ENCODE data around the gene DENND10. TPM values are rescaled to one million over a fixed set of nuclear protein-coding genes. Genes with fewer than 3 reads are reported as not detected.
"Not testable (repeated sequence)": the region's sequence is repeated elsewhere in the genome, so short reads cannot be mapped to it uniquely, and the experiment has no call there.

The DENND10 gene
- total and polyA plus RNA-seq, 9 donors: 29.9 to 53.8 (median 40.6) TPM

DNA sequence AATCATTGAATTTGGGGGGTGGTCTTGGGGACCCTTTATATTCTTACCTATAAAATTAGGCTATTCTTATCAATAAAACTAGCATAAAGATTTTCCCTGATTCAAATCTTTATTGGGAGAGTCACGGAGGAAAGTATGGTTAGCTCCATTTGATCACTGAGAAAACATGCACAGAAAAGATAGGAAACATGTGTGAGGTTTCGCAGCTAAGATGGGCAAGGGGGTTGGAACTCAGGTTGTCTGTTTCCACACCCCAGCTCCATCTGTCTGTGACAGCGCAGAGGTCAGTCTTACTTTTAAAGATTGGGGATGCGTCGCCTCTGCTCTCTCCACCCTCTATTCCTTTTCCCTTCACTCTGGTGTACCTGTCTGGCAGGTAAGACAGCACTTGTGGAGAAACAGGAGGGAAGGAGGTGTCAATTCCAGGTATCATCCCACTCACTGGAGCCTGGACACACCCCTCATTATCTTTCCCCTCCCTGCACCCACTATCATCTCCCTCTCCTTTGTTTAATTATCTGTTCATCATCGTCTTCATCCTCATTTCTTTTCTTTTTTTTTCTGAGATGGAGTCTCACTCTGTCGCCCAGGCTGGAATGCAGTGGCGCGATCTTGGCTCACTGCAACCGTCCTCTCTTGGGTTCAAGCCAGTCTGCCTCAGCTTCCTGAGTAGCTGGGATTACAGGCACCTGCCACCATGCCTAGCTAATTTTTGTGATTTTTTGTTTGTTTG is 2.4 kb upstream of the DENND10 start:
- intact Hi-C loops (cut with DNase I): loop anchor here in 1 of 4 donors (10.0 kb wide), 1 partner anchor 63 kb away; the partner anchor contains the start of gene SFXN4
- Histone ChIP-seq H3K36me3 (no peaks in the 10 kb centered on the region), H3K27ac (no peak overlapping the region), H3K4me3 (no peak overlapping the region), H3K9me3 (no peaks in the 10 kb centered on the region), H3K27me3 (no peaks in the 10 kb centered on the region), H3K4me1 (ENCODE audit: insufficient read depth) (peaks cover 7% of the 10 kb centered on the region)
- WGBS, 3 donors: 50 to 61% (median 56%) methylated on average over 10 of the region's 10 CpGs
- TF ChIP-seq EP300 (IDR thresholded peaks at IDR 0.05) (no peak), POLR2A (IDR thresholded peaks at IDR 0.05) (no peak), CTCF (IDR thresholded peaks at IDR 0.05) (no peak)
- DNase-seq: no peak

GRCh38 chr10:119103241-119103902 is 541 bp upstream of the DENND10 start:
- H3K27ac ChIP-seq: peak overlapping the region in 1 of 2 donors; percentile 37
- H3K4me3 ChIP-seq: peak overlapping the region; percentile 23
- H3K27me3 ChIP-seq: no peaks in the 10 kb centered on the region
- DNase-seq: peak in 1 of 5 donors; percentile 27
- WGBS, 3 donors: 36 to 45% (median 42%) methylated on average over 11 to 12 of the region's 12 CpGs
- peaks cover 7% of the 10 kb centered on the region for H3K4me1 ChIP-seq (ENCODE audit: insufficient read depth)
- intact Hi-C loops (cut with DNase I): loop anchor here in 1 of 4 donors (10.0 kb wide), 1 partner anchor 61 kb away; the partner anchor contains the start of gene SFXN4
- H3K36me3 ChIP-seq: no peaks in the 10 kb centered on the region
- no peaks in the 10 kb centered on the region for H3K9me3 ChIP-seq
- TF ChIP-seq CTCF (IDR thresholded peaks at IDR 0.05) (no peak), EP300 (IDR thresholded peaks at IDR 0.05) (no peak), POLR2A (IDR thresholded peaks at IDR 0.05) (no peak)

DNA sequence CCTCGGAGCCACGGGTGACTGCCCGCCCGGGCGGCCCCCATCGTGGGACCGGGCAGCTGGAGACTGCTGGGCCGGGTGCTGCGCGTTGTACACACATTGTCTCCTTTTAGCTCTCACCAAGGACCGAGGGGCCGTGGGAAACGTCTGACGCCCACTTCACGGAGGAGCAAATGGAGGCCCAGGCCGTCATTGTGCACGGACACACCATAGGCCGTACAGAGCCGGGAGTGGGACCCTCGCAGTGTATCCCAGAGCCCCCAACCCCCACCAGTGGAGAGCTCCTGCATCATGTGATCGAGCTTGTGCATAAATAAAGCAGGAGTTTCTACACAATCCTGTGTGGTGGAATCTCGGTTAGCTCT is 722 bp downstream of the DENND10 start:
- H3K27me3 ChIP-seq: no peaks in the 10 kb centered on the region
- 0 to 1% (median 1%) methylated on average over 17 to 22 of the region's 22 CpGs for WGBS, 3 donors
- peaks cover 7% of the 10 kb centered on the region for H3K4me1 ChIP-seq (ENCODE audit: insufficient read depth)
- peak overlapping the region; percentile 62 for H3K4me3 ChIP-seq
- peak in 3 of 5 donors; percentile 40 to 53 (median 50) for DNase-seq
- H3K9me3 ChIP-seq: no peaks in the 10 kb centered on the region
- no peak overlapping the region for H3K27ac ChIP-seq
- H3K36me3 ChIP-seq: no peaks in the 10 kb centered on the region
- TF ChIP-seq POLR2A (IDR thresholded peaks at IDR 0.05) (no peak), CTCF (IDR thresholded peaks at IDR 0.05) (no peak), EP300 (IDR thresholded peaks at IDR 0.05) (no peak)
- intact Hi-C loops (cut with DNase I): loop anchor here in 1 of 4 donors (10.0 kb wide), 1 partner anchor 60 kb away; the partner anchor contains the start of gene SFXN4

- Histone ChIP-seq H3K36me3 (no peaks in the 10 kb centered on the region), H3K27ac (no peak overlapping the region), H3K4me1 (ENCODE audit: insufficient read depth) (peaks cover 7% of the 10 kb centered on the region), H3K9me3 (no peaks in the 10 kb centered on the region), H3K4me3 (peak overlapping the region; percentile 62), H3K27me3 (no peaks in the 10 kb centered on the region)
- TF ChIP-seq EP300 (IDR thresholded peaks at IDR 0.05): no peak
- DNase-seq: no peak
- WGBS, 3 donors: 76 to 82% (median 81%) methylated on average over 12 of the region's 12 CpGs
- intact Hi-C loops (cut with DNase I): loop anchor here in 1 of 4 donors (10.0 kb wide), 1 partner anchor 60 kb away; the partner anchor contains the start of gene SFXN4
Measured at GRCh38 chr10:119105155-119105554, 1.2 kb downstream of the DENND10 start.

DNA sequence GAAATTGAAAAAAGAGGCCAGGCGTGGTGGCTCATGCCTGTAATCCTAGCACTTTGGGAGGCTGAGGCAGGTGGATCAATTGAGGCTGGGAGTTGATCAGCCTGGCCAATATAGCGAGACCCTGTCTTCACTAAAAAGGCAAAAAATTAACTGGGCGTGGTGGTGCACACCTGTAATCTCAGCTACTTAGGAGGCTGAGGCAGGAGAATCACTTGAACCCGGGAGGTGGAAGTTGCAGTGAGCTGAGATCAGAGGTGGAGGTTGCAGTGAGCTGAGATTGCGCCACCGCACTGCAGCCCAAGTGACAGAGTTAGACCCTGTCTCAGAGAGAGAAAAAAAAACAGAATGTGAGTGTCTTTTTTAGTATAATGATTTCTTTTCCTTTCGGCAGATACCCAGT is 2.0 kb downstream of the DENND10 start:
- DNase-seq; H3K27ac ChIP-seq; H3K27me3 ChIP-seq; H3K4me1 ChIP-seq (ENCODE audit: insufficient read depth); H3K4me3 ChIP-seq; H3K9me3 ChIP-seq; H3K36me3 ChIP-seq: not testable (repeated sequence)
- intact Hi-C loops (cut with DNase I): loop anchor here in 1 of 4 donors (10.0 kb wide), 1 partner anchor 59 kb away; the partner anchor contains the start of gene SFXN4
- 95 to 98% (median 97%) methylated on average over 7 of the region's 7 CpGs for WGBS, 3 donors

GRCh38 chr10:119107106-119107505 is 3.2 kb downstream of the DENND10 start:
- intact Hi-C loops (cut with DNase I): loop anchor here in 1 of 4 donors (10.0 kb wide), 1 partner anchor 58 kb away; the partner anchor contains the start of gene SFXN4
- not testable (repeated sequence) for H3K9me3 ChIP-seq; H3K27ac ChIP-seq; H3K36me3 ChIP-seq; H3K4me3 ChIP-seq; DNase-seq; H3K4me1 ChIP-seq (ENCODE audit: insufficient read depth); H3K27me3 ChIP-seq
- 88 to 91% (median 89%) methylated on average over 6 of the region's 6 CpGs for WGBS, 3 donors

DNA sequence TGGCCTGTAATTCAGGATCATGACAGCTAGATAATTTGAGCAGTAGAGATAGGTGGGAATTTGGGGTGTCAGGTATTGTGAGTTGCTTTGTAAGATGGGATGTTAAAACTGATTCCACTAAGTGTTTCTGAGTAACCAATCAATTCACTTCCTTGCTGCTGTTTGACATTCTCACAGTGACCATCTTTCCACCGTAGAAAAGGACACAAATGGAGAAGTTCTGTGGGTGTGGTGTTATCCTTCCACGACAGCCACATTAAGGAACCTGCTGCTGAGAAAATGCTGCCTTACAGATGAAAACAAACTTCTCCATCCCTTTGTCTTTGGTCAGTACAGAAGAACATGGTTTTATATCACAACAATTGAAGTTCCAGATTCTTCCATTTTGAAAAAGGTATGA is 3.9 kb downstream of the DENND10 start:
- 83 to 95% (median 94%) methylated on average over 2 of the region's 2 CpGs for WGBS, 3 donors
- H3K9me3 ChIP-seq; H3K36me3 ChIP-seq; H3K4me3 ChIP-seq; H3K27ac ChIP-seq; H3K27me3 ChIP-seq; H3K4me1 ChIP-seq (ENCODE audit: insufficient read depth); DNase-seq: not testable (repeated sequence)
- intact Hi-C loops (cut with DNase I): loop anchor here in 1 of 4 donors (10.0 kb wide), 1 partner anchor 57 kb away; the partner anchor contains the start of gene SFXN4

All from ovary (tissue), 9 donors.